WTC11 (cell line): Measurements from ENCODE around the gene STK16.

Source experiments
- FOXK1 ChIP-seq: sonication (generic); formaldehyde crosslinking; IDR thresholded peaks from 2 replicates; pipeline ENCODE4 v1.8.0; 2022; ENCODE audit warnings: mild to moderate bottlenecking, moderate library complexity, missing genetic modification reagents
- NFE2L1 ChIP-seq: sonication (generic); formaldehyde crosslinking; IDR thresholded peaks from 2 replicates; pipeline ENCODE4 v1.8.1; 2023; ENCODE audit warnings: missing genetic modification reagents
- NR1H2 ChIP-seq: sonication (generic); formaldehyde crosslinking; IDR thresholded peaks from 2 replicates; pipeline ENCODE4 v1.9.0; 2021; ENCODE audit warnings: mild to moderate bottlenecking, moderate library complexity, missing genetic modification reagents
- NR3C1 ChIP-seq: sonication (generic); formaldehyde crosslinking; conservative IDR thresholded peaks from 2 replicates; pipeline ENCODE4 v1.8.1; 2023; ENCODE audit warnings: low read depth, mild to moderate bottlenecking, missing genetic modification reagents
- TEAD1 ChIP-seq: sonication (generic); formaldehyde crosslinking; IDR thresholded peaks from 2 replicates; pipeline ENCODE4 v1.8.0; 2022; ENCODE audit warnings: mild to moderate bottlenecking, missing genetic modification reagents
- TEAD4 ChIP-seq: sonication (generic); formaldehyde crosslinking; IDR thresholded peaks from 2 replicates; pipeline ENCODE4 v1.8.0; 2022; ENCODE audit warnings: mild to moderate bottlenecking, missing genetic modification reagents
- ZBTB21 ChIP-seq: sonication (generic); formaldehyde crosslinking; IDR thresholded peaks from 2 replicates; pipeline ENCODE4 v1.8.1; 2023; ENCODE audit warnings: mild to moderate bottlenecking, missing genetic modification reagents, borderline replicate concordance
- TF ChIP-seq, protein P1 (sequence below): sonication (generic); formaldehyde crosslinking; IDR thresholded peaks from 2 replicates; pipeline ENCODE4 v1.8.0; 2022; ENCODE audit warnings: mild to moderate bottlenecking, missing genetic modification reagents
- TF ChIP-seq, protein P2 (sequence below): sonication (generic); formaldehyde crosslinking; IDR thresholded peaks from 2 replicates; pipeline ENCODE4 v1.8.0; 2022; ENCODE audit warnings: mild to moderate bottlenecking, missing genetic modification reagents
- TF ChIP-seq, protein P3 (sequence below): fragments of 200-600 bp; IDR thresholded peaks from 2 replicates; pipeline ENCODE4 v1.8.0; 2022; ENCODE audit warnings: antibody characterized with exemption
- TF ChIP-seq, protein P4 (sequence below): sonication (generic); formaldehyde crosslinking; IDR thresholded peaks from 2 replicates; pipeline ENCODE4 v1.8.1; 2022; ENCODE audit warnings: low read depth, missing genetic modification reagents, borderline replicate concordance

DNA sequence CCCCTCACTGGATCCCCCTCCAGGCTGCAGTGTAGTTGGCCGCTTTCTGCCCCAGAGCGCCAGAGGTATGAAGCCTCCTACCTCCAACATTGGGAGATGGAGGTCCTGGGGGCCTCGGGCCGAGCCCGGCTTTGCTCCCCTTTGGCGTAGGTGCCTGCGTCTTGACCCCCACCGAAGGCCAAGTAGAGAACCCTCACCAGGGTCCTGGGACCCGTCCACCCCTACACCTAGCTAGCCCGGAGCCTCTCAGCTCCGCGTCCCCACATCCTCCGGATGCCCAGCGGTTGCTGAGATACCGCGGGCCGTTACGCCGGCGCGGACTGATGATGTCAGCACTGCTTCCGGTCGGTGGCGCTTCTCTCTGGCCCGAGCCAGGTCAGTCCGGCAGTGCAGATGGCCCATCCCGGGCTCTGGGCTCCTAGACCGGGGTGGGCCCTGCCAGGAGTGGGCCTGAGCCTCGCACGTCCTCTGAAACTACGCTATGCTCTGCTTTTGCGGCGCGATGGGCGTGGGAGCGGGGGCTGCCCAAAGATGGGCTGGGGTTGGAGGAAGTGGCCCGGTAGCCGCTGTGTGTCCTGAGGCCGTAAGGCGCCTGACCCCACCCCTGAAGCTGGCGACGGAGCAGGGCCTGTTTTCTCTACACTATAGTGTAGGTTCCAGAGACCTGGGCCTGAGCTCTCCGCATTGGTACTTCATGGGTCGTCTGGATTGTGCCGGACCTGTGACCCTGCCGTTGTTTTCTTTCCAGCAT lies at the start of gene STK16, which contains the start of gene GLB1L:
- TF ChIP-seq TEAD4 (CRISPR knock-in tag) = no peak
- peak; percentile 79; the same call in 1 of the 2 replicates for TF ChIP-seq ZBTB21 (CRISPR knock-in tag)
- TF ChIP-seq, protein P1, sequence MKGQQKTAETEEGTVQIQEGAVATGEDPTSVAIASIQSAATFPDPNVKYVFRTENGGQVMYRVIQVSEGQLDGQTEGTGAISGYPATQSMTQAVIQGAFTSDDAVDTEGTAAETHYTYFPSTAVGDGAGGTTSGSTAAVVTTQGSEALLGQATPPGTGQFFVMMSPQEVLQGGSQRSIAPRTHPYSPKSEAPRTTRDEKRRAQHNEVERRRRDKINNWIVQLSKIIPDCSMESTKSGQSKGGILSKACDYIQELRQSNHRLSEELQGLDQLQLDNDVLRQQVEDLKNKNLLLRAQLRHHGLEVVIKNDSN (CRISPR knock-in tag) = 0 out of 2 replicates have a peak, but pooled peaks have one; percentile 31
- no peak for TF ChIP-seq NR1H2 (CRISPR knock-in tag)
- TF ChIP-seq, protein P2, sequence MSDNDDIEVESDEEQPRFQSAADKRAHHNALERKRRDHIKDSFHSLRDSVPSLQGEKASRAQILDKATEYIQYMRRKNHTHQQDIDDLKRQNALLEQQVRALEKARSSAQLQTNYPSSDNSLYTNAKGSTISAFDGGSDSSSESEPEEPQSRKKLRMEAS (CRISPR knock-in tag) = peak; percentile 72
- TF ChIP-seq TEAD1 = peak; percentile 81; the same call in 1 of the 2 replicates
- TF ChIP-seq NFE2L1 = no peak
- TF ChIP-seq NR3C1 (CRISPR knock-in tag) = no peak
- TF ChIP-seq, protein P3, sequence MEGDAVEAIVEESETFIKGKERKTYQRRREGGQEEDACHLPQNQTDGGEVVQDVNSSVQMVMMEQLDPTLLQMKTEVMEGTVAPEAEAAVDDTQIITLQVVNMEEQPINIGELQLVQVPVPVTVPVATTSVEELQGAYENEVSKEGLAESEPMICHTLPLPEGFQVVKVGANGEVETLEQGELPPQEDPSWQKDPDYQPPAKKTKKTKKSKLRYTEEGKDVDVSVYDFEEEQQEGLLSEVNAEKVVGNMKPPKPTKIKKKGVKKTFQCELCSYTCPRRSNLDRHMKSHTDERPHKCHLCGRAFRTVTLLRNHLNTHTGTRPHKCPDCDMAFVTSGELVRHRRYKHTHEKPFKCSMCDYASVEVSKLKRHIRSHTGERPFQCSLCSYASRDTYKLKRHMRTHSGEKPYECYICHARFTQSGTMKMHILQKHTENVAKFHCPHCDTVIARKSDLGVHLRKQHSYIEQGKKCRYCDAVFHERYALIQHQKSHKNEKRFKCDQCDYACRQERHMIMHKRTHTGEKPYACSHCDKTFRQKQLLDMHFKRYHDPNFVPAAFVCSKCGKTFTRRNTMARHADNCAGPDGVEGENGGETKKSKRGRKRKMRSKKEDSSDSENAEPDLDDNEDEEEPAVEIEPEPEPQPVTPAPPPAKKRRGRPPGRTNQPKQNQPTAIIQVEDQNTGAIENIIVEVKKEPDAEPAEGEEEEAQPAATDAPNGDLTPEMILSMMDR = no peak
- TF ChIP-seq FOXK1 (CRISPR knock-in tag) = peak; percentile 84
- TF ChIP-seq, protein P4, sequence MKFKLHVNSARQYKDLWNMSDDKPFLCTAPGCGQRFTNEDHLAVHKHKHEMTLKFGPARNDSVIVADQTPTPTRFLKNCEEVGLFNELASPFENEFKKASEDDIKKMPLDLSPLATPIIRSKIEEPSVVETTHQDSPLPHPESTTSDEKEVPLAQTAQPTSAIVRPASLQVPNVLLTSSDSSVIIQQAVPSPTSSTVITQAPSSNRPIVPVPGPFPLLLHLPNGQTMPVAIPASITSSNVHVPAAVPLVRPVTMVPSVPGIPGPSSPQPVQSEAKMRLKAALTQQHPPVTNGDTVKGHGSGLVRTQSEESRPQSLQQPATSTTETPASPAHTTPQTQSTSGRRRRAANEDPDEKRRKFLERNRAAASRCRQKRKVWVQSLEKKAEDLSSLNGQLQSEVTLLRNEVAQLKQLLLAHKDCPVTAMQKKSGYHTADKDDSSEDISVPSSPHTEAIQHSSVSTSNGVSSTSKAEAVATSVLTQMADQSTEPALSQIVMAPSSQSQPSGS (CRISPR knock-in tag) = no peak
